Stimulated activated CD8-positive, alpha-beta memory T cell treated with anti-CD3 and anti-CD28 coated beads, Interleukin-15, amount 100 ng/mL, for 1 hour (primary cell): ENCODE measurements around the gene SLIT3.

ENCODE experiments used
- DNase-seq: peaks from one replicate; pipeline ENCODE4 v3.0.0-alpha.2; 2020; ENCODE audit warnings: low read depth

The SLIT3 gene

GRCh38 chr5:168796593-168797580 is 504.1 kb downstream of the SLIT3 start:
- DNase-seq = no peak

DNA sequence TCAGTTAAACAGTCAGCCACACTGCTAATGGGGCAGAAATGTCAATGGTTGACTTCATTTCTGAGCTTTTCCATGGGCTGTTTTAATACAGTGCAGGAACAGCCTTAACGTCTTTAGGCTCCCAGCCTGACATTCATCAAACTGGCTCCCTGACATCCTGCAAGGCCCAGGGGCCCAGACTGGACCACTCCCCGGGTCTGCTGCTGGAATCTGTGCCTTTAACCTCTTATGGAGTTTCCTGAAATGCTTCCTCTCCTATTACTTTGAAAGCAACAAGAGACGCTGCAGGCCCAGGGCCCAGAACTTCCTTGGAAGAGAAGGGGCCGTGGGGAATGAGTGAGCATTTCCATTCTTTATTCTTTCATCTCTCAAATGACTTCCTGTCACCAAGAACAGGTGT is 504.9 kb downstream of the SLIT3 start:
- DNase-seq = no peak

GRCh38 chr5:168793841-168794837 is 506.8 kb downstream of the SLIT3 start:
- no peak for DNase-seq

GRCh38 chr5:168792678-168793077 is 508.3 kb downstream of the SLIT3 start:
- no peak for DNase-seq

- DNase-seq = no peak
These were observed 510.2 kb downstream of the SLIT3 start for GRCh38 chr5:168790671-168791250.

- DNase-seq = no peak
These were observed 510.8 kb downstream of the SLIT3 start for GRCh38 chr5:168790002-168790635.

- DNase-seq = no peak
These were observed 512.2 kb downstream of the SLIT3 start for GRCh38 chr5:168788786-168789185.

GRCh38 chr5:168788107-168788506 is 512.8 kb downstream of the SLIT3 start:
- DNase-seq = no peak

DNA sequence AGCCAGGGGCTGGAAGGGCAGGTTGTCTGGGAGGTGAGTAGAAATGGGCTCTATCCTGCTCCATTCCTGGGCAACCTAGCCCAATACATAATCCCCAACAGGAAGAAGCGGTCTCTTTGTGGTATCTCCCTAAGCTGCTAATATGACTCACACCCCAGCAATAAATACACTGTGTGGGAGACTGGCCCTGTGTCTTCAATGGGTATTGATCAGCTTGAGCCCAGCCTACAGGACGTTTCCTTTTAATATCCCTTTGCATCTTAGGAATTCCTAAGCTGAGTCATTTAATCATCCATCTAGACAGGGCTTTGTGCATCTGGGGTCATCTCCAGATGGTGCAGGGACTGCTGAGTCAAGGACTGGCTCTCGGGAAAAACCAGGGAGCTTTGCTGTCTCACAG is 514.8 kb downstream of the SLIT3 start:
- DNase-seq = no peak

- no peak for DNase-seq
These were observed 516.5 kb downstream of the SLIT3 start for GRCh38 chr5:168784454-168784853.

DNA sequence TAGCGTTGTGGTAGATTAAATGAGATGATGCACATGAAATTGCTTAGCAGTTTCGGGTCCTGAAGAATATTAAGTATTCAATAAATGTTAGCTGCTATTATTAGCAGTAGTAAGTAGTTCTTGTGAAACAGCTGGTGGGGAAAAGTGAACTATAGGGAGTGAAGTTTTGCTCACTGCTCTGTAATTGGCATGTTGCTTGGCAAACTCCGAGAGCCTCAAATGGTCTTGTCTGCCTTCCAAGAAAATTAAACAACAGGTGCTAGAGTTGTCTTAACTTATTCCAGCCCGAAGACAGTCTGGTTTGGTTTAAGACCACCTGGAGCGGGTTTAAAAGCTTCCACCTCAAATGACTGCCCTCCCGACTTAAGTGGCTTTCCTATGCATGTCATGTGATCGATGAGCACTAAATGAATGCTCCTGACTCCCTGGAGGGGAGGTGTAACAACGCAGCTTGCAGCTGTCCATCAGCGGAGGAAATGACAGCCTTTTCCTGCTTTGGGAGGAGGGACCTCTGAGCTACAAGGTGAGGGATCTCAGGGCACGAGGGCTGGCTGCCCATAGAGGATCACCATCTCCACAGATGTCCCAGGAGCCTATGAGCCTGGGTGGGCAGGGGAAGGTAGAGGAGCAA is 518.9 kb downstream of the SLIT3 start:
- no peak for DNase-seq

- no peak for DNase-seq
These were observed 520.1 kb downstream of the SLIT3 start for GRCh38 chr5:168780888-168781287.

GRCh38 chr5:168779333-168779732 is 521.6 kb downstream of the SLIT3 start:
- no peak for DNase-seq

- DNase-seq = no peak
These were observed 522.4 kb downstream of the SLIT3 start for GRCh38 chr5:168778536-168778935.

DNA sequence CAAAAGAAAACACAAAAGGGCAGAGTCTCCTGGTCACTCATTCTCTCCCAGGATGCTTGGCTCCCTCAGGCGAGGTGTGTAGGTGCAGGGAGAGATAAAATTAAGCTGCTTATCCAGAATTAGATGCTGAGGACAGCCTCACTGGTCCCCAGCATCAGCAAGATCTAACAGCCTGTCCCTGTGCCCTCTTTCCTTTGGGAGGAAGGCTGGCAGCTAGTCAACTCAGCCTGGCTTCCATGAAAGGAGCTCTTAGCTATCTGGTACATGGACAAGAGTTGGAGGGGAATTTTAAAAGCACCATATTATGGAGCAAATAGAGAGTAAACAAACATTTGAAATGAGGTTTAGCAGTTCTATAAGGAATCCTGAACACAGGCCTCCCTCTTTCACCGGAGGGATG is 523.3 kb downstream of the SLIT3 start:
- no peak for DNase-seq

- no peak for DNase-seq
These were observed 524.9 kb downstream of the SLIT3 start for GRCh38 chr5:168776070-168776469.

DNA sequence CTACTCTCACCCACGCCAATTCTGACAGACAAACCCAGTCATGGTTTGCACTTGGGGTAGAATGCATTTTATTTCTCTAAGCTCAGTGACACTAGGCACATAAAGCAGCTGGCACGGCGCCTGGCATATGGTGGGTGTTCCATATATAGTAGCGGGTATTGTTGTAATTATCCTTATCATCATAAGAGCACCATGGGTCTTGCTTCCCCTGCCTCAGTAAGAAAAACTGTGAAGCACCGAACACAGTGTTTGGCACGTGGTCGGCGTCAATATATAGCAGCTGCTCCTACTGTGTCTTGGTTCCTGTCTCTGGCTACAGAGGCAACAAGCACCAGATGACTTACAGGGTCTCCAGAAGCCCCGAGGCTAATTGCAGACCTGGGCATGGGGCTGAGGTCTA is 527.7 kb downstream of the SLIT3 start:
- no peak for DNase-seq

GRCh38 chr5:168772316-168772961 is 528.5 kb downstream of the SLIT3 start:
- DNase-seq = no peak

- DNase-seq = no peak
These were observed 529.3 kb downstream of the SLIT3 start for GRCh38 chr5:168771678-168772077.

- no peak for DNase-seq
These were observed 529.9 kb downstream of the SLIT3 start for GRCh38 chr5:168770996-168771395.

DNA sequence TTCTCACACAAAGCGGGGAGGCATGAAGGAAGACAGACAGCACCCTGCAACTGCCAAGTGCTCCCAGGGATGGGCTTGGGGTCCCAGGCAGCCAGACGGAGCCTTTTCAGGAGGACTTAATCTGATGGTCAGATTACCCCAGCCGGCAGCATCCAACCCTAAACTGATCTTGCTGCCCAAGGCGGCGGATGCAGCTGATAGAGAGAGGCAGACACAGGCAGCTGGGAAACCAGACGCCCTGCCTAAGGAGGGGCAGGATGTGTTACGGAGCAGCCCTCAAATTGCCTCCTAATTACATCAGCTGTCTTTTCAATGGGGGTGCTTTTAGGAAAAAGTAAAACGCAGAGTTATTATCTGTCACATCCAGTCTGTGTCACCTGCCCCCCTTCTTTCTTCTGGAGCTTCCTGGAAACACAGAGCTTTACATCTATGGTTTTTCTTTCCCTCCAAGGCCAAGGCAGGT is 530.9 kb downstream of the SLIT3 start:
- DNase-seq = no peak
